ENCODE measurements around the gene SLC5A3.

The SLC5A3 gene

DNA sequence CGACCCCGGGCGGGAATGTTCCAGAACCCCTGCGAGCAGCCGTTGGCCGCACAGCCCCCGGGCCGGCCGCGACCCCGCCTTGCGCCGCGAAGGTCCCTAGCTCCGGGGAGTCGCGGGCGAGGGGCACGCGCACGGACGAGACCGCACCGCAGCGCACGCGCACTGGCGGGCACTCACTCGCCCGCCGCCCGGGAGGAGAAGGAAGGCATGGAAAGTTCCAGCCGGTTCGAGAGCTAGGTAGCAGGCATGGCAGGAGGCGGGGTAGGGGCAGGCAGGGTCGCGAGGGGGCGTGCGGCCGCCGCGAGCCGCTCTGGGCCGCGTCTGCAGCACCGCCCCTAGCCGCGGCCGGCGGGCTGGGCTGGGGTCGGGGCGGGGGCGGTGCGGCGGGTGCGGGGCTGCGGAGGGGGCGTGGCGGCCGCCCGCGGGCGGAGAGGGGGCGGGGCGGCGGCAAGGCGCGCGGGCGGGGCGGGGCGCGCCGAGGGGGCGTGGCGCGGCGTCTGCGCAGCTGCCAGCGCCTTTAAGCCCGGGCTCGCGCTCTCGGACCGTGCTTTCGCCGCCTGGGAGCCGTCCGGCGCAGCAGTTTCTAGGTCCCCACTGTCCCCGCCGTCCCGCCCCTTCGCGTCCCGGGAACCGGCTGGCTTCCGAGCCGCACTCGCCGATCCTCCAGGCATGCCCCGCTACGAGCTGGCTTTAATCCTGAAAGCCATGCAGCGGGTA lies at the start of gene SLC5A3, which contains the start of gene MRPS6:
Gene SLC5A3, plus strand, starts transcription at position 547 of the 717 bp plus-strand sequence. CDS start 21,621 bp downstream, outside the sequence.
Gene MRPS6, plus strand, starts transcription at position 547 of the 717 bp plus-strand sequence. Its CDS starts 123 bp downstream, at position 670.
- in situ Hi-C loops (cut with HindIII; ENCODE audit: low sequenced_read_pairs) = no loop called here
- H3K4me3 ChIP-seq (ENCODE audit: low read depth, low read length) = peak within 1 kb of the TSS; percentile 73
- TF ChIP-seq, protein P1, sequence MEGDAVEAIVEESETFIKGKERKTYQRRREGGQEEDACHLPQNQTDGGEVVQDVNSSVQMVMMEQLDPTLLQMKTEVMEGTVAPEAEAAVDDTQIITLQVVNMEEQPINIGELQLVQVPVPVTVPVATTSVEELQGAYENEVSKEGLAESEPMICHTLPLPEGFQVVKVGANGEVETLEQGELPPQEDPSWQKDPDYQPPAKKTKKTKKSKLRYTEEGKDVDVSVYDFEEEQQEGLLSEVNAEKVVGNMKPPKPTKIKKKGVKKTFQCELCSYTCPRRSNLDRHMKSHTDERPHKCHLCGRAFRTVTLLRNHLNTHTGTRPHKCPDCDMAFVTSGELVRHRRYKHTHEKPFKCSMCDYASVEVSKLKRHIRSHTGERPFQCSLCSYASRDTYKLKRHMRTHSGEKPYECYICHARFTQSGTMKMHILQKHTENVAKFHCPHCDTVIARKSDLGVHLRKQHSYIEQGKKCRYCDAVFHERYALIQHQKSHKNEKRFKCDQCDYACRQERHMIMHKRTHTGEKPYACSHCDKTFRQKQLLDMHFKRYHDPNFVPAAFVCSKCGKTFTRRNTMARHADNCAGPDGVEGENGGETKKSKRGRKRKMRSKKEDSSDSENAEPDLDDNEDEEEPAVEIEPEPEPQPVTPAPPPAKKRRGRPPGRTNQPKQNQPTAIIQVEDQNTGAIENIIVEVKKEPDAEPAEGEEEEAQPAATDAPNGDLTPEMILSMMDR (IDR thresholded peaks at IDR 0.05; ENCODE audit: low read depth, low read length) = no peak
- peak; percentile 80 for DNase-seq (ENCODE audit: low read depth, low spot score)

DNA sequence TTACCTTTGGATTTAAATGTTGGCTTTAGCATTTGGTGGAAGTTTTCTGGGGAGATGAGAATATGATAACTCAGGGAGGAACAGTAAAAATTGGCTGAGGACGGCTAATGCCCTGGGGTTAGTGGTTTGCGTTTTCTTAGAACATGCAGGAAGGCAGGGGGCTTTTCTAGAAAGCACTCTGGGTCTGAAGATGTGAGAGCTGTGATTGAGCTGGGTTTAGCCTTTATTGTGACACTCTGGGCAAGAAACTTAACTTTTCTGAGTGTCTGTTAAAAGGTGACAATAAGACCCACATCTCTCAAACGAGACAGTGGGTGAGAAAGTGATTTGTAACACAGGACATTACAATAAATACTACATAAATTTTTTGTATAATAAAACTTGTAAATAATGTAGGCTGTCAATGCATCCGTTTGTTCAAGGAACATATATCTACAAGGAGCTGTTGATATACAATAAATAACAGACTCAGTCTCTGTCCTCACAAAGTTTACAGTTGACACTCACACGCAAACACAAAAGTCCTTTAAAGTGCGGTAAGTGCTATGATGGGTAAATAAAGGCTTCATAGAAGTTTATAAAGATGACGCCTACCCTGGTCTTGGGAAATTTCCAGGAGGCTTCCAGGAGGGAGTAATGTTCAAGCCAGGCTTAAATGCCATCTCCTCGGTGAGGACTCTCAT lies 49.5 kb upstream of the SLC5A3 start:
- TF ChIP-seq, protein P1 (IDR thresholded peaks at IDR 0.05; ENCODE audit: low read depth, low read length) = no peak
- in situ Hi-C loops (cut with HindIII; ENCODE audit: low sequenced_read_pairs) = no loop called here
- no peak for DNase-seq (ENCODE audit: low read depth, low spot score)
- H3K4me3 ChIP-seq (ENCODE audit: low read depth, low read length) = no peak overlapping the region

DNA sequence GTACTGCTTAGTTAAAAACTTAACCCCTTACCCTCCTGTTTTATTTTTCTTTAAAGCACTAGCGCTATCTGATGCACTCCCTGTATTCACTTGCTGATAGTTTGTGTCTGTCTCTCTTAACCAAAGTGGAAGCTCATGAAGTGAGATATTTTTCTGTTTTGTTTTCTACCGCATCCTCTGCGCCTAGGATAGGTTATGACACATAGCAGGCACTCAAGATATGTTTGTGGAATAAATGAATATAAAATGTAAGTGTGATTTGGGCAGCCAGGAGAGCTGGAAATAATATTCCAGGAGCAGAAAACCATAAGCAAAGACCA lies 49.0 kb upstream of the SLC5A3 start:
- no peak overlapping the region for H3K4me3 ChIP-seq (ENCODE audit: low read depth, low read length)
- no peak for DNase-seq (ENCODE audit: low read depth, low spot score)
- TF ChIP-seq, protein P1 (IDR thresholded peaks at IDR 0.05; ENCODE audit: low read depth, low read length) = no peak
- in situ Hi-C loops (cut with HindIII; ENCODE audit: low sequenced_read_pairs) = no loop called here

DNA sequence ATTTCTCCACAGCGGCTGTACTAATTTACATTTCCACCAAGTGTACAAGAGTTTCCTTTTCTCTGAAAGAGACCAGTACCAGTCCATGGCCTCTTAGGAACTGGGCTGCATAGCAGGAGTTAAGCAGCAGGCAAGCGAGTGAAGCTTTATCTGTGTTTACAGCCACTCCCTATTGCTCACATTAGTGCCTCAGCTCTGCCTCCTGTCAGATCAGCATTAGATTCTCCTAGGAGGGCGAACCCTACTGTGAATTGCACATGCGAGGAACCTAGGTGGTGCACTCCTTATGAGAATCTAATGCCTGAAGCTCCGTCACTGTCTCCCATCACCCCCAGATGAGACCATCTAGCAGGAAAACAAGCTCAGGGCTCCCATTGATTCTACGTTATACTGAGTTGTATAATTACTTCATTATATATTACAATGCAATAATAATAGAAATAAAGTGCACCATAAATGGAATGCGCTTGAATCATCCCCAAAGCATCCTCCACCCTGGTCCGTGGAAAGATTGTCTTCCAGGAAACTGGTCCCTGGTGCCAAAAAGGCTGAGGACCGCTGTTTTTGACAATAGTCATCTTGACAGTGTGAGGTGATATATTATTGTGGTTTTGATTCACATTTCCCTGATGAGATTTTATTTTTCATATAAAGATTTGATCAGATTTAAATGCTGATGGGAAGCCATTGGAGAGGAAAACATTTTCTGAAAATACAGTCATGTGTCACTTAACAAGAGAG lies 45.5 kb upstream of the SLC5A3 start:
- DNase-seq (ENCODE audit: low read depth, low spot score) = no peak
- TF ChIP-seq, protein P1 (IDR thresholded peaks at IDR 0.05; ENCODE audit: low read depth, low read length) = no peak
- in situ Hi-C loops (cut with HindIII; ENCODE audit: low sequenced_read_pairs) = no loop called here
- no peak overlapping the region for H3K4me3 ChIP-seq (ENCODE audit: low read depth, low read length)

DNA sequence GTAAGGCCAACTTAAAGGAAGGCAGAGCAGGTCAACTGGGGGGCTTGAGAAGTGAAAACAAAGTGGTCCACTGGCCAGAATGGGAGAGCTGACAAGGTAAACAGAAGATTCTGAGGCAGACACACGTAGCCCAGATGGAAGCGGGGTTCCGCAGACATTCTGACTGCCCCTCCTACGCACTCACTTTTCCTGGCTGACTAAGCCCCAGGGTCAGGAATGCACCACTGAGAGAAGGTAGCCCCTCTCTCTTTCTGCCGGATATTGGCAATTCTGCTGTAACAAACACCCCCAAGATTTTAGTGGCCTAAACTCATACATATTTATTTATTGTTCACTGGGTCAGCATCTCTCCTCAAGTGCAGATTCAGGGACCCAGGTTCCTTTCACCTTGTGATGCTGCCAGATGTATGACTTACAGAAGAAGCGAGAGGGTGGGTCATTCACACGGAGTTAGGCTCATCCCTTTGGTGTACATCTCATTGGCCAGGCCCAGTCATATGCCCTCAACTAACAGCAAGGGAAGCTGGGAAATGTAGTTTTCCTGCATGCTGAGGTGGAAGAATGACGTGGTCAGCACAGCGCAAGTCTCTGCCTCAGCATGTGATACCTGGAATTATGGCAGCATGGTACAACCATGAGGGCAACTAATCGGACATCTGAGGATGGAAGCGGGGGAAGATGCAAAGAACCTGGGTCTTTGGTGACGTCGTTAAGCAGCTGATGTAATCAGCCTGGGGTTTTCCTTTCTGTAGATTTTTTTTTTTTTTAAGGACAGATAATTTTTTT lies 43.4 kb upstream of the SLC5A3 start:
- in situ Hi-C loops (cut with HindIII; ENCODE audit: low sequenced_read_pairs) = no loop called here
- H3K4me3 ChIP-seq (ENCODE audit: low read depth, low read length) = no peak overlapping the region
- peak; percentile 82 for DNase-seq (ENCODE audit: low read depth, low spot score)
- TF ChIP-seq, protein P1 (IDR thresholded peaks at IDR 0.05; ENCODE audit: low read depth, low read length) = no peak

DNA sequence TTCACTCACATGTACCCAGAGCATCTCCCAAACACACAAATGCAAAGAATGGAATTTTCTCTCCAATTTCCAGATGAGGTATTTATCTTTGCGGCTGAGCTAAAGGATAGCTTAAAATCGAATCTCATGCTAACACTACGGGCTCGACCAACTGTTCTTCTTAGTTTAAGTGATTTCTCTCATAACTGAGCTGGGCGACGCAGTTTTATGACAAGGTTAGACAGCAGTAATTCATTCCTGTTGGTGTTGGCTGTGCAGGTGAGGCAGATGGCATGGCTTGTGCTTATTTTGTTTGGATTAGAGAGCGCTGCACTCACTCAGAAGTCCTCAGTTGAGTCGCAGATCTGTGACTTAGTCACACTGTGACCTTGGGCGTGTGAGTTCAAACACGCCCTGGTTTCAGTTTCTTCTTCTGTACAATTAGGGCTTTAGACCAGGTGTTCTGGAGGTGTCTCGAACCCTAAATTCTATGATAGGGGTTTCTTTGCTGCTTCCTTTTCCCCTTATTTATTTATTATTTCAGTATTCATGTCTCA lies 41.5 kb upstream of the SLC5A3 start:
- no peak overlapping the region for H3K4me3 ChIP-seq (ENCODE audit: low read depth, low read length)
- TF ChIP-seq, protein P1 (IDR thresholded peaks at IDR 0.05; ENCODE audit: low read depth, low read length) = no peak
- in situ Hi-C loops (cut with HindIII; ENCODE audit: low sequenced_read_pairs) = no loop called here
- DNase-seq (ENCODE audit: low read depth, low spot score) = no peak

All from astrocyte of the spinal cord (primary cell).